Fibroblast of villous mesenchyme (primary cell): ENCODE results near the gene KLC4. TPM values are rescaled to one million over a fixed set of nuclear protein-coding genes. Genes with fewer than 3 reads are reported as not detected.

ENCODE experiments used
- total RNA-seq: library from RNA; depleted of rRNA; stranded (reverse); fragments of >200 nt; gene quantifications from 2 replicates; pipeline ENCODE4 v1.2.3, GENCODE V29; 2012

KLC4 gene
- total RNA-seq, 1 donor: 16.0 TPM

Other genes with a start within 250 kb of the KLC4 start
- 117 and 157 TPM in 2 replicates for gene RPL7L1, start 180.0 kb upstream of the KLC4 start, total RNA-seq
- gene PTCRA, start 143.6 kb upstream of the KLC4 start, total RNA-seq: not detected in 2 replicates
- 26.7 and 36.7 TPM in 2 replicates for gene CNPY3, start 130.2 kb upstream of the KLC4 start, total RNA-seq
- 0.32 TPM in 1 of 2 replicates, not detected in the other for gene GNMT, start 98.9 kb upstream of the KLC4 start, total RNA-seq
- gene PEX6, start 80.5 kb upstream of the KLC4 start, total RNA-seq: 26.4 and 41.0 TPM in 2 replicates
- gene PPP2R5D, start 75.1 kb upstream of the KLC4 start, total RNA-seq: 34.8 and 47.5 TPM in 2 replicates
- 60.0 and 68.9 TPM in 2 replicates for gene MEA1, start 45.7 kb upstream of the KLC4 start, total RNA-seq
- gene KLHDC3, start 45.4 kb upstream of the KLC4 start, total RNA-seq: 92.1 and 93.3 TPM in 2 replicates
- 114 and 125 TPM in 2 replicates for gene RRP36, start 38.0 kb upstream of the KLC4 start, total RNA-seq
- gene CUL7, start 5.8 kb upstream of the KLC4 start, total RNA-seq: 46.1 and 54.8 TPM in 2 replicates
- 20.7 and 23.8 TPM in 2 replicates for gene MRPL2, start 197 bp upstream of the KLC4 start, total RNA-seq
- gene PTK7, start 16.7 kb downstream of the KLC4 start, total RNA-seq: 191 and 199 TPM in 2 replicates
- 36.4 and 43.6 TPM in 2 replicates for gene SRF, start 111.6 kb downstream of the KLC4 start, total RNA-seq
- gene CUL9, start 122.6 kb downstream of the KLC4 start, total RNA-seq: 23.3 and 27.7 TPM in 2 replicates
- gene DNPH1, start 169.8 kb downstream of the KLC4 start, total RNA-seq: 21.6 and 41.9 TPM in 2 replicates
- gene TTBK1, start 183.8 kb downstream of the KLC4 start, total RNA-seq: not detected in 2 replicates
- gene SLC22A7, start 238.6 kb downstream of the KLC4 start, total RNA-seq: not detected in 2 replicates
- gene CRIP3, start 249.2 kb downstream of the KLC4 start, total RNA-seq: not detected in 2 replicates